Measurements from ENCODE around the gene LRRFIP1. TPM values are rescaled to one million over a fixed set of nuclear protein-coding genes. Genes with fewer than 3 reads are reported as not detected.

LRRFIP1 gene, protein sequence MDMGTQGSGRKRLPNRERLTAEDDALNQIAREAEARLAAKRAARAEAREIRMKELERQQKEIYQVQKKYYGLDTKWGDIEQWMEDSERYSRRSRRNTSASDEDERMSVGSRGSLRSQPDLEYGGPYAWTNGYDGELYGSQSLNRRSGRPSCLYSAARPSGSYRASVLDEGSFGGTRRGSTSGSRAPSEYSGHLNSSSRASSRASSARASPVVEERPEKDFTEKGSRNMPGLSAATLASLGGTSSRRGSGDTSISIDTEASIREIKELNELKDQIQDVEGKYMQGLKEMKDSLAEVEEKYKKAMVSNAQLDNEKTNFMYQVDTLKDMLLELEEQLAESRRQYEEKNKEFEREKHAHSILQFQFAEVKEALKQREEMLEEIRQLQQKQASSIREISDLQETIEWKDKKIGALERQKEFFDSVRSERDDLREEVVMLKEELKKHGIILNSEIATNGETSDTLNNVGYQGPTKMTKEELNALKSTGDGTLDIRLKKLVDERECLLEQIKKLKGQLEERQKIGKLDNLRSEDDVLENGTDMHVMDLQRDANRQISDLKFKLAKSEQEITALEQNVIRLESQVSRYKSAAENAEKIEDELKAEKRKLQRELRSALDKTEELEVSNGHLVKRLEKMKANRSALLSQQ
- total RNA-seq (2012; rRNA removed) = 41.6 and 46.3 TPM in 2 replicates

DNA sequence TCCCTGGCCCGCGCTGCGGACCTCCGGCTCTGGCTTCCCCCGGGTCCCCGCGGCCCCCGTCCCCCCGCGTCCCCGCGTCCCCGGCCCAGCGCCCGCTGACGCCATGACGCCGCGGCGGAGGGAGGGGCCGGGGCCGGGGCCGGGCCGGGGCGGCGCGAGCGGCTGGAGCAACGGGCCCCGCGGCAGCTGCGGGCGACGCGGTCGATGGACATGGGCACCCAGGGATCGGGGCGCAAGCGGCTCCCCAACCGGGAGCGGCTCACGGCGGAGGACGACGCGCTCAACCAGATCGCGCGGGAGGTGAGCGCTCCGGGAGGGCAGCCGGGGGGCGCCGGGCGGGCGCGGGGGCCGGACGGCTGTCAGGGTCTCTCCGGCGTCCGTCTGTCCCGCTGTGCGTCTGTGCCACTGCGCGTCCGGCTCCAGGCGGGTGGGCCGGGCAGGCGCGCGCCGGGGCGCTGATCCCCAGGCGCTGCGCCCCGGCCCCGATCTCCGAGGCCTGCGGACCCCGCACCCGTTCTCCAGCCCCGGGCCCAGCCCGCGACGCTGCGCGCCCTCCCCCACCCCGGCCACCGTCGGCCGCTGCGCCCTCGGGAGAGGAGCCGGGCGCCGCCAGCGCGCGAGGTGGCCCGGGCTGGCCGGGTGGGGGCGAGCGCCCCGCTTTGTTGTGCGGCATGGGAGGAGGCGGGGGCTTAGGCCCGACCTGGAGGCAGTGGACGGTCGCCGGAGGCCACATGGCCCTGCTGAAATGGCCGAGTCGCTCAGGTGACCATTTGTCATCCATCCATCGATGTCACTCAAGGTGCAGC is at the start of gene LRRFIP1:
TSS of gene LRRFIP1 (plus strand) at position 147 of the 806 bp plus-strand sequence. CDS start at position 205, 58 bp downstream.
- no peaks in the 10 kb centered on the region for H3K9me3 ChIP-seq (replicated peaks; ENCODE audit: low read length)
- H3K9ac ChIP-seq (ENCODE audit: low read depth, low read length) = peak within 1 kb of the TSS; percentile 88
- peaks cover 14% of the 10 kb centered on the region for H3K36me3 ChIP-seq (ENCODE audit: insufficient read depth, low read length)
- no peaks in the 10 kb centered on the region for H3K27me3 ChIP-seq (ENCODE audit: control insufficient read depth, insufficient read depth, low read length)
- peak within 1 kb of the TSS; percentile 92 for H3K4me2 ChIP-seq (ENCODE audit: low read length)
- H3K4me3 ChIP-seq (ENCODE audit: low read length) = peak within 1 kb of the TSS; percentile 84
- peaks cover 50% of the 10 kb centered on the region for H3K4me1 ChIP-seq (ENCODE audit: control insufficient read depth, insufficient read depth, low read length)

DNA sequence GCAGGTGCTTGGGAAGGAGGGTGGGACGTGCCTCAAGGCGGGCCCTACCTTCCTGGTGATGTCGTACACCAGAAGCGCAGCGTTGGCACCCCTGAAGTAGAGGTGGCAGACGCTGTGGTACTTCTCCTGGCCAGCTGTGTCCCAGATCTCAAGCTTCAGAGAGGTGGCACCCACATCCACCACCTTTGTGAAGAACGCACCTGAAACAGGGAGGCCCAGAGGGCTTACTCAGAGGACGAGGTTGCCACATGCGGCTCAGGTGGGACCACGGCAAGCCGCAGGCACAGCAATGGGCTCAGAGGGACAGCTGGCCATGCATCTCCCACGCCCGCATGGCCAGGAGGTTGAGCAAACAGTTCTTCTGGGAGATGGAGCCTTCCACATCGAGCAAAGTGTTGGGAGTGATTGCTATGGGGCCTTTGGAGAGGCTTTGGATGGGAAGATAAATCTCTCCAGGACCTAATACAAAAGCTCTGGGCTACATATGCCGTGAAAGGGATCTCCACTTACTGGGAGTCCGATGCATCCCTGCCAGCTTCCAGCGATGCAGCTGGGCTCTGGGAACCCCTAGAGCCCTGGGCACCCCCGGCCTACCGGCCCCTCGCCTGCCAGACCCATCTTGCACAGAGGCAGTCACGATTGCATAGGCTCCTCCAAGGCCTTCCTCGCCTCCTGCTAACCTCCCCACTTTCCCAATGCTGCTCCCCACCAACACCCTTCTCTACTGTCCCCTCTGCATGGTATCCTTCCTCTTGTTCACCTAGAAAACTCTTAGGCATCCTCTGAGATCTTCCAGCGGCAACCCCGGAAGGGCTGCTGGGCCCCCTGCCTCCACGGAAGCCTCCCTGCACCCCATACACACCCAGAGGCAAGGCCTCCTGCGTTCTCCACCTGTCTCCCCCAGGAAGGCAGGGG is 49.2 kb upstream of the LRRFIP1 start:
- H3K4me2 ChIP-seq (ENCODE audit: low read length) = no peak overlapping the region
- no peak overlapping the region for H3K4me3 ChIP-seq (ENCODE audit: low read length)
- no peaks in the 10 kb centered on the region for H3K36me3 ChIP-seq (ENCODE audit: insufficient read depth, low read length)
- peaks cover 9% of the 10 kb centered on the region for H3K27me3 ChIP-seq (ENCODE audit: control insufficient read depth, insufficient read depth, low read length)
- peaks cover 11% of the 10 kb centered on the region for H3K4me1 ChIP-seq (ENCODE audit: control insufficient read depth, insufficient read depth, low read length)
- no peaks in the 10 kb centered on the region for H3K9me3 ChIP-seq (replicated peaks; ENCODE audit: low read length)
- H3K9ac ChIP-seq (ENCODE audit: low read depth, low read length) = no peak overlapping the region

DNA sequence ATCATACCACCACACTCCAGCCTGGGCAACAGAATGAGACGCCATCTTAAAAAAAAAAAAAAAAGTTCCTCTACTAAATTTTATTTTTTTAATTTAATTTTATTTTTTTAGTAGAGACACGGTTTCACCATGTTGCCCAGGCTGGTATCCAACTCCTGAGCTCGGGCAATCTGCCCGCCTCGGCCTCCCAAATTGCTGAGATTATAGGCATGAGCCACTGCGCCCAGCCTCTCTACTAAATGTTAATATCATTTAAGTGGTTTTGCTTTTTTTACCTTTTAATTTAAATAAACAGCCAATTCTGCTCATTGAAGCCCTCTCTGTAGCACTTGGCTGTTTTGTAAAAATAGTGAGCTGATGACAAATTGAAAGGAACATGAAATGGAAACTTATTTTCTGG is 46.1 kb upstream of the LRRFIP1 start:
- no peak overlapping the region for H3K9ac ChIP-seq (ENCODE audit: low read depth, low read length)
- no peaks in the 10 kb centered on the region for H3K9me3 ChIP-seq (replicated peaks; ENCODE audit: low read length)
- H3K4me2 ChIP-seq (ENCODE audit: low read length) = peak overlapping the region; percentile 90
- H3K4me3 ChIP-seq (ENCODE audit: low read length) = peak overlapping the region; percentile 64
- H3K36me3 ChIP-seq (ENCODE audit: insufficient read depth, low read length) = no peaks in the 10 kb centered on the region
- peaks cover 9% of the 10 kb centered on the region for H3K27me3 ChIP-seq (ENCODE audit: control insufficient read depth, insufficient read depth, low read length)
- peaks cover 11% of the 10 kb centered on the region for H3K4me1 ChIP-seq (ENCODE audit: control insufficient read depth, insufficient read depth, low read length)

DNA sequence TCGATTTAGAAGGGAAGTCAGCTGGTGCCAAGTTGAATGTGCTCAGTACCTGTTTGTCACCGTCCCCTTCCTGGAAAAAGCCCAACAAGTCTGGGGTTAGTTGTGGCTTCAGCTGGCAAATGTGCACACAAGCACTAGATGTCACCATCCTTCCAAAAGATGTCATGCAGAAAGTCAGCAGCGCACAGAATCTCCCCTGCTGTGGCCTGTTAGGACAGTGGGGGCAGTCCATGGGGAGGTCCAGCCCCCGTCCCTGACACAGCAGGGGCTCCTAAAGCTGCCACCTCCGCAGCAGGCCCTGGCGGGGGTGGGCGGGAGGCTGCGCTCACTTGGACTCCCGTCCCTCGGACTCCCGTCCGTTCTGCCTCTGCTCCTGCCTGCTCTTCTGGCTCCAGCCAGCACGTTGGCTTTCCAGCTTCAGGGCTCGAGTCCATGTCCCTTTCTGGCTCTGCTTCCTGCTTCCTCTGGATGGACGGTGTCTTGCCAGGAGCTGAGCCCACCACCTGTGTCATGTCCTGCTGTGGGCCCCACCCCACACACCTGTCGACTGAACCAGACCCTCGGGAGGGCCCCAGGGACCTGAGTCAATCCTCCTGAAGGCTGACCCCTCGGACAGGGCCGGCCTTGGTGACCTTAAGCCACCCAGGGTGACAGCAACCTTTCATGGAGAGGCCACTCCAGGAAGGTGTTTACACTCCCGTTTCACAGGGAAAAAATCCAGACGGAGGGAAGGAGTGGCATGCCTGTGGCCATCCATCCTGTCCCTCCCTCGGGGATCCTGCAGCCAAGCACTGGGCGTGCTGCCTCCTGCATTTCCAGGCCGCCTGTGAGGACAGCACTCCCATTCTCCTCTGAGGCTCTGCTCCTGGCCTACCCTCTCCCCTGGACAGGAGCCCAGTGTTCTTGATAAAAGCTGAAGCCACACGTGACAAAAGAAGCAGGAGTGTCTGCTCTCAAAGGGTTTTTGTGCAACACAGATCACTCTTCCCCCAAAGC is 45.3 kb upstream of the LRRFIP1 start:
- Histone ChIP-seq H3K9ac (ENCODE audit: low read depth, low read length) (no peak overlapping the region), H3K9me3 (replicated peaks; ENCODE audit: low read length) (no peaks in the 10 kb centered on the region), H3K27me3 (ENCODE audit: control insufficient read depth, insufficient read depth, low read length) (peaks cover 9% of the 10 kb centered on the region), H3K4me3 (ENCODE audit: low read length) (peak overlapping the region; percentile 64), H3K4me2 (ENCODE audit: low read length) (peak overlapping the region; percentile 90), H3K36me3 (ENCODE audit: insufficient read depth, low read length) (no peaks in the 10 kb centered on the region), H3K4me1 (ENCODE audit: control insufficient read depth, insufficient read depth, low read length) (peaks cover 11% of the 10 kb centered on the region)

DNA sequence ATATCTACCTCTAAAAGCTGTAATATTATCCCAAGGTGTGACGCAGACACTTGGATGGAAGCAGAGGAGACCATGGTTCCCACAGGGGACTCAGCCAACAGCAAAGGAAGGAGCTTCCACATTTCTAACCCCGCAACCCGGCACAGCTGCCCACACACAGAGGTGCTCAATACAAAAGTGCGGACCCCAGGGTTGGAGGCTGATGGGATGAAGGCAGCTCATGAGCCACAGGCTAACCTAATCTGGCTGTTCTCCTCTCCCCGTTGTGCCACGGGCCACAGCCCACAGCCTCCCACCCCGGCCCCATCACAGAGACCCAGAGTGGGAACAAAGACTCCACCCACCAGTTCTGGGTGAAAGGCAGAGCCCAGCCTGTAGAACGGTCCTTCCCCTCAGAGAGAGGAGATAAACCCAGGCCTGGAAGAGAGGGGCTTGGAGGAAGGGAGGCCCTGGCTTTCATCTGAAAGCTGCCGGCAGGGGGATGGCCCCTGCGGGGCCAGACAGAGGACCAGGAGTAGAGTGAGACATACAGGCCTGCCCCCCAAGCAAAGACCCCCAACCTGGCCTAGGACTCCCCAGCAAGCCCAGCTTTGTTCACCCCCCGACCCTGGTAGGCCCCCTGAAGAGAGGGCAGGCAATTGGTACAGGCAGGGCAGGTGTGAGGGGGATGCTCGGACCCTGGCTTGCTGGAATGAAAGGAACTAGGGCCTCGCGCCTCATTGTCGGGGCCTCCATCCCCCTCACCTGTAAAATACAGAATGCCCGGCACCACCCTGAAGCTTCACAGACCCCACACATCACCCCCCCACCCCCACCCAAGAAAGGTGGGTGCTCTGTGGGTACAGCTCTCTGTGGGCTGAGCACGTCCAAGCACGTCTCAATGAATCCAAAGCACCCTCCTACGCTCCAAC is 43.7 kb upstream of the LRRFIP1 start:
- Histone ChIP-seq H3K9me3 (replicated peaks; ENCODE audit: low read length) (no peaks in the 10 kb centered on the region), H3K4me3 (ENCODE audit: low read length) (no peak overlapping the region), H3K4me1 (ENCODE audit: control insufficient read depth, insufficient read depth, low read length) (peaks cover 11% of the 10 kb centered on the region), H3K9ac (ENCODE audit: low read depth, low read length) (no peak overlapping the region), H3K27me3 (ENCODE audit: control insufficient read depth, insufficient read depth, low read length) (peaks cover 9% of the 10 kb centered on the region), H3K4me2 (ENCODE audit: low read length) (no peak overlapping the region), H3K36me3 (ENCODE audit: insufficient read depth, low read length) (no peaks in the 10 kb centered on the region)

DNA sequence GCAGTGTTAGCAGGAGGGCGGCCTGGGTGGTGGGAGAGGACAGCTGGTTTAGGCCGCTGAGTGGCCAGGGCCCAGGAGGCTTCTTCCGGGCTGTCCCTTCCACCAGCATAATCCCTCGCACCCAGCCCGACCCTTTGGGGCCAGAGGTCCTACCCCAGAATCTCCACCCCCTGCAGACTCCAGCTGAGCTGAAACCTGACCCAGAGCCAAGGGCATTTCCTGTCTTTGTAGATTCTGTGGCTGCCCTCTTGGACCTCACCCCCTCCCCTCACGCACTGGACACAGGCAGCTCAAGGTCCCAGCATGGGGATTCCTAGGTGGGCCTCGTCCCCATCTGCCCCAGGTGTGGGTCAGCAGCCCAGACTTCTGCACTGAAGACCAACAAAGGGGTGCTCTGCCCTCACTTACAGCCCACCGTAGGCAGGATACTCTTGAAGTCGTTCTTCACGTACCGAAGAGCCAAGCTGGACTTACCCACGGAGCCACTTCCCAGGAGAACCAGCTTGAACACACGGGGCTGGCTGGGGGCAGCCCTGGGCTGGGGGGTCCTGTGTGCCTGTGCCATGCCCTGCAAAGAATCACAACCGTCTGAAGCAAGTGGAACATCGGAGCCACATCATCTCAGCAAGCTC is 41.7 kb upstream of the LRRFIP1 start:
- Histone ChIP-seq H3K9me3 (replicated peaks; ENCODE audit: low read length) (no peaks in the 10 kb centered on the region), H3K36me3 (ENCODE audit: insufficient read depth, low read length) (no peaks in the 10 kb centered on the region), H3K4me1 (ENCODE audit: control insufficient read depth, insufficient read depth, low read length) (peaks cover 11% of the 10 kb centered on the region), H3K4me2 (ENCODE audit: low read length) (no peak overlapping the region), H3K27me3 (ENCODE audit: control insufficient read depth, insufficient read depth, low read length) (no peaks in the 10 kb centered on the region), H3K9ac (ENCODE audit: low read depth, low read length) (no peak overlapping the region), H3K4me3 (ENCODE audit: low read length) (no peak overlapping the region)

DNA sequence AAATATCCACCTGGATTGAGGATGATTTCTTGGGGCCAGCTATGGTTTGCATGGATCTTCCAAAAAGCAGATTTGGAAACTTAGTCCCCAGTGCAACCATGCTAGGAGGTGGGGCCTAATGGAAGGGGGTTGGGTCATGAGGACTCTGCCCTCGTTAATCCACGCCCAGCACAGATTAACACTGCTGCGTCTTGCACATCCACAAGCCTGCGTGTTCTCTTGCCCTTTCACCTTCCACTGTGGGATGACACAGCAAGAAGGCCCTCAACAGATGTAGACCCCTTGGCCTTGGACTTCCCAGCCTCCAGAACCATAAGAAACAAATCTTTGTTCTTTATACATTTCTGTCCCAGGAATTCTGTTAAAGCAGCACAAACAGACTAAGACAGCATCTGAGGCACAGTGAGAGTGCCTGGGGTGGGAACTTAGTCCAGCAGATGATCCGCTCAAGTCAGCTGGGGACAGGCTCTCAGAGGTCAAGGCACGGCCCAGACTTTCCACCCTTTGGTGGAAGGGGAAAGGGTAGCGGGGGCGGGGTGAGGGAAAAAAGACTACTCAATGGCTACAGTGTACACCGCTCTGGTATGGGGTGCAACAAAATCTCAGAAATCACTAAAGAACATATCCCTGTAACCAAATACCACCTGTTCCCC is 39.2 kb upstream of the LRRFIP1 start:
- Histone ChIP-seq H3K4me1 (ENCODE audit: control insufficient read depth, insufficient read depth, low read length) (no peaks in the 10 kb centered on the region), H3K27me3 (ENCODE audit: control insufficient read depth, insufficient read depth, low read length) (no peaks in the 10 kb centered on the region), H3K9ac (ENCODE audit: low read depth, low read length) (no peak overlapping the region), H3K4me2 (ENCODE audit: low read length) (no peak overlapping the region), H3K4me3 (ENCODE audit: low read length) (no peak overlapping the region), H3K36me3 (ENCODE audit: insufficient read depth, low read length) (no peaks in the 10 kb centered on the region), H3K9me3 (replicated peaks; ENCODE audit: low read length) (no peaks in the 10 kb centered on the region)

DNA sequence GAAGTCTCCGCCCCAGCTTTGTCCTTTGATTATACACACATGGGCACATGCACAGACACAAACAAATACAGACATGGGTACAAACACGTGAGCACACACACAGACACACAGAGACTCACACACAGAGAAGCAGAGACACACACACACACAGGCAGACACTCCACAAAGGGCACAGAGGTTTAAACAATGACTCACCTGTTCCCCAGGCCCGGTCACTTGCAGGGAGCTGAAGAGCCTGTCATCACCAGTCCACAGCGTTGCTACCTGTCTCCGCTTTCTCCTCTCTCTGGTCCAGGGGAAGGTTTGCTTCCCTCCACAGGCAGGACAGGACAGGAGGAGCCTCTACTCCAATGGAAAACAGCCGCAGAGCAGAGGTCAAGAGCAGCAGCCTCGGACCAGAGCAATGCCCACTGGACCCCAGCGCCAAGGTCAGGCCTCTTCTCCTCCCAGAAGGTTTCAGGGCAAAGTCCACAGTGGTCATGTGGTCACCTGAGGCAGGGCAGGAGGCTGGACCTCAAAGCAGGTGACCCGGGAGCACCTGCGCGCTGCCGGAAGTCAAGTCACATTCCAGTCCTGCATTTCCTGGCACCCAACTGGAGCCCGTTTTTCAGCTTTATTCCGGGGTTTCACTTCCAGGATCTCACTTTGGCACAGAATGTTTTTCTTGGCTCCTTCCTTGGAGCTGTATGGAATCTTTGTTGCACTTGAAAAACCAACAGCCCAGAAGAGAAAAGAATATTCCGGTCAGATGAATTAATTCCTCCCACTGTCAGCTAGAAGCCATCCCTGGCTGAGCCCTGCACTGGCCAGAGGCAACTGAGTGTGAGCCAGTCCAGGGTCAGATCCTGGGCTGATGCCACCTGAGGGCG is 36.9 kb upstream of the LRRFIP1 start, which contains the start of gene RAB17:
TSS of gene RAB17 (minus strand) at position 463 of the 869 bp plus-strand sequence. CDS start 4,580 bp downstream, outside the sequence.
- no peaks in the 10 kb centered on the region for H3K9me3 ChIP-seq (replicated peaks; ENCODE audit: low read length)
- H3K9ac ChIP-seq (ENCODE audit: low read depth, low read length) = no peak within 1 kb of the TSS
- H3K36me3 ChIP-seq (ENCODE audit: insufficient read depth, low read length) = no peaks in the 10 kb centered on the region
- H3K4me3 ChIP-seq (ENCODE audit: low read length) = no peak within 1 kb of the TSS
- no peaks in the 10 kb centered on the region for H3K4me1 ChIP-seq (ENCODE audit: control insufficient read depth, insufficient read depth, low read length)
- no peaks in the 10 kb centered on the region for H3K27me3 ChIP-seq (ENCODE audit: control insufficient read depth, insufficient read depth, low read length)
- H3K4me2 ChIP-seq (ENCODE audit: low read length) = no peak within 1 kb of the TSS

All from skeletal muscle satellite cell (primary cell).